Body of pancreas (tissue), 4 donors: ENCODE results near the gene GALT.

ENCODE experiments used
- CTCF ChIP-seq, 7 experiments: fragments of 450-650 bp in 4 of 7; fragments of 200-600 bp in 3 of 7; sonication (generic) in 3 of 7; IDR thresholded peaks; one replicate each; pipeline ENCODE4 v1.5.1; 2016 to 2019; ENCODE audit warnings: antibody characterized with exemption in 7 of 7
- POLR2A ChIP-seq, 3 donors: fragments of 450-650 bp; IDR thresholded peaks; one replicate each; pipeline ENCODE4 v1.6.1; 2016; ENCODE audit warnings: antibody characterized with exemption in 3 of 3, mild to moderate bottlenecking in 2 of 3

GRCh38 chr9:34611811-34612787 lies 34.4 kb upstream of the GALT start, which contains the start of gene RPP25L:
- TF ChIP-seq CTCF (IDR thresholded peaks at IDR 0.05), result no peak
- peak; percentile 72 to 84 (median 75) for TF ChIP-seq POLR2A (IDR thresholded peaks at IDR 0.05)
